ENCODE results near the gene P2RY13.

P2RY13 gene

DNA sequence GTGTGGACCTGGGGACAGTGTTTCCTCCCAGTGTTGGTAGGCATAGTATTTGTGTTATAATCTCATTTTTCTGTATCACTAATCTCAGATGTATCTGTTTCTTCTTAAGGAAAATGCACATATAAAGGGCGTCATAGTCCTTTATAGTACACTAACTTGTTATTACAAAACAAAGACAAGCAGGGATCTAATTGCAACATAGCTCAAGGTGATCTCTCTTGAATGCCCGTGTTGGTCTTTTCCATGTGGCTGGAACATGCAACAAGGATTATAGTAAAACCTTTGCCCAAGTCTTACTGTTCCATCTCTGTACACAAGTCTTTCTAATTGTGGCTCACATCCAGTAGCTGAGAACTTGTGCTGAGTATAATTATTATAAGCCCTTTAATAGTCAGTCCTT lies 9.2 kb downstream of the P2RY13 start:
- DNase-seq (no peak), ATAC-seq (no peak)

DNA sequence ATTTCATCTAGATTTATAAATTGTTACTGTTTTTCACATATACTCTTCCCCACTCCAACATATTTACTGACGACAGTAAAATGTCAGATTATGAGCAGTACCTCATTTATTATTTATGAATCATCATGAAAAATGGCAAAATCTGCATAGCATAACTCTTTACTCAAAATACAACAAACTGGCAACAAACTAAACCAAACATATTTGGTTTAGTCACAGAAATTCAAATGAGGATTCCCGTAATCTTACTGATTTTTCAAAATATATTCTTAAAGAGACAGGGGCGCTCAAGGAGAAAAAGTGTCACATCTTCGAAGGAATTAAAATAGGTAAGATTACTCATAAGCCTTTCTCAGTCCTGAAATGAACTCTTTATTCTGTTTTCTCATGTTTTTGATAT lies 9.7 kb downstream of the P2RY13 start:
- ATAC-seq (no peak), DNase-seq (no peak)

DNA sequence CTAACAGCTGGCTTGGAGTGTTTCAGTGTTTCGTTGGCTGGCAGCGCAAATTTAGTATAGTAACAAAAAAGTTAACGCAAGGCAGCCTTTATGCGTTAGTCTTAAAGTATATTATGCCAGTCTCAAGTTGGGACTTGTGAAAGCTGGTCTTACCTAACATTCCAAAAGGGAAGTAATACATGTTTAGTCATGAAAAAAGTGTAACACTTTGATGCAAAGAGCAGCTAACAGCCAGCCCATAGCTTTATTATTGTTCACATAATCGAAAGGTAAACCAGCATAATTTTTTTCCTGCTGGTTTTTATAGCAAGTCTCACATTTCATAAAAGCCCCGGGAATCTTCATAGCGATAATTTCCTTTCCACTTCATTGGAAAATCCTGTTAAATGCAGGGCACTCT lies 10.4 kb downstream of the P2RY13 start:
- DNase-seq (no peak), ATAC-seq (no peak)

DNA sequence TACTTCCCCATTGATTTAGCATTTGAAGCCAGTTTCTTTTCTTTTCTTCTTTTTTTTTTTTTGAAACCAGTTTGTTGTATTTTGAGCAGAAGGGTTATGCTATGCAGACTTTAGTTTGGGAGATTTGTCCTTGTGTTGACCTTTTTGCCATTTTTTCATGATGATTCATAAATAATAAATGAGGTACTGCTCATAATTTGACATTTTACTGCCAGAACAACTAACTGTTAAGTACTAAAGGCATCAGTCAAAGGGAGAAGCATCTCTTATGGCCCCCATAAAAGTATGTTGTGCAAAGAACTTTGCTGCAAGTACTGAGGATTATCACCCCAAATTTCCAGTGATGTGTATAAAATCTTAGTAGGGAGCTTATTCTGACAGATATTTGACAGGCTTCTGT lies 11.0 kb downstream of the P2RY13 start:
- ATAC-seq: no peak
- no peak for DNase-seq

DNA sequence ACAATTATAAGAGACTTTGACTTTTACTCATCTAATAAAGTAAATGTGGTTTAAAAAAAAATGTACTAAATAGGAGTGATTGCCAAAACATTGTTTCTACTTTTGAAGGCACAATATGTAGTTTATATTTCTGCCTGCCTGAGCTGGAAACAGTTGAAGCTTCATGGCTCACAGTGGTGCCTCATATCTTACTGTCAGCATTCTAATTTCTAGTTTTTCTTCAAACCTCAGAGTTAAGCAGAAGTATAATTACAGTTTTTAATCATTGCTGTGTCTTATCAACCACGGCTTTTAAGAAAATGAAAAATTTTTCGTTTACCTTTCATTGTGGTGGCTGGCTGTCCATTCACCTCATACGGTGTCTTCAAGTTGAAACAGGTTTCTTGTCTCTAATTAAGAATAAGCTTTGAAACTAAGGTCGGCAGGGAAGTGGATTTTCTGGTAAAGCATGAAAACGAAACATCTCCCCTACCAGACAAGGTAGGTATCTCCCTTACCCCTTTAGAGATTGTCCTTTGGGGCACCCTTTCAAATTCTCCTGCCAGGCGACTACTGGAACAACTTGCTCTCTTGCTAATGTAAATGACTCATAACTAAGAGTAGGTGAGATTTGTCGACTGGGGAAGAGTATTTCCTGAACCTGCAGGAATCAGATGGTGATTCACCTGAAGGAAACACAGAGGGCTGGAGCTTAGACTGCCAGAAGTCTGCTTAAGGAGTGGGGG lies 12.9 kb downstream of the P2RY13 start, which contains the start of gene GPR87:
Gene GPR87, minus strand, starts transcription at position 554 of the 725 bp plus-strand sequence. CDS start 16,720 bp downstream, outside the sequence.
- peak; percentile 10 for DNase-seq

DNA sequence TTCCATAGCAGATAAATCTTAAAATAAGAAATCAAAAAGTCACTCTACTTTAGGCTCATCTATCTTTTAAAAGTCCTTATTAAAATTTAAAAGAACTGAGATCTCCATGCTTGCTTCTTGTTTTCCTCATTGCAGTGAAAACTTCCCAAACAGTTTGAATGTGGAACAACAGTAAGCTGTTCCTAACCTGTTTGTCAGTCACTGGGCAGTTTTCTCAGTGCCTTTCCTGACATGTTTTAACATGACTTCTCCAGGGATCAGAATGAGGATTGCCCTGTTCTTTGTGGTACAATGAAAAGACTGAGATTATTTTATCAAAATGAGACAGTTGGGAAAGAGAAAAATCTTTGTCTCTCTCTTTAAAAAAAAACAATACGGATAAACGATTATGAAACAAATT lies 13.5 kb downstream of the P2RY13 start:
- no peak for DNase-seq
- no peak for ATAC-seq

More for the DNA sequence above, 12.9 kb downstream of the P2RY13 start, which contains the start of gene GPR87:
- peak; percentile 85 for ATAC-seq

DNA sequence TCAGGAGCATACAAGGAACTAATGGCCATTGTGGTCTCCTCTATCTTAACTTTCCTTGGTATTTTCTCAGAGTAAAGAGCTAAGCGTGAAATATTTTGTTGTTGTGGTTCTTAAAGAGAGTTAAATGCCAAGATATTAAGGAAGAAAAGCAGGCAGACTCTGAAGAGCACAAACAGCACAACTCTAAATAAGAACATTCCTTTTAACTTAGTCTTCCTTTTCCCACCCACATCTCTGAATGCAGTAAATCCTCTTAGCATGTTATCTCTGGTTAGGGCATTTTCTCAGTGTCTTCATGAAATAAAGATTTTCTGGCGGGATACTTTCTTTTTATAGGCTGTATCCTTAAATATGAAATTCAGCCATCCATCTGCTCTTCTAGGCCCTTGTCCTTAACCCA lies 14.2 kb downstream of the P2RY13 start:
- no peak for ATAC-seq

DNA sequence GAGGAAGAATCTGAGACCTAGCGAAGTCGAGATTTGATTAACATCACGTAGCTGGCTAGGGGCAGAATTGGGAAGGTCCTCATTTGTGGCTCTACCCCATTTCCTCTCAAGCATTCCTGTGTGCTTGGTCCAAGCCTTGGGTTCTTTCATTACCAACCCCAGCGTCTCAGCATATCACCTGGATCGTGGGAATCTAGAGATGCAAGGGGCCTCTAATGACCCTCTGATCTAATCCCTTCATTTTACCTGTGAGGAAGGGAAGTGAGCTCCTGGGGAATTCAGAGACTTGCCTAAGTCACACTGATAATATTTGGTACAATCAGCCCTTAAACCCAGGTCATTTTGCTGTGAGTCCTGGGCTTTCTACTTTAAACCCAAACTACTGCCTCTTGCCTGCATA lies 14.8 kb downstream of the P2RY13 start:
- DNase-seq (no peak), ATAC-seq (no peak)

More for the DNA sequence above, 14.2 kb downstream of the P2RY13 start:
- DNase-seq: no peak

DNA sequence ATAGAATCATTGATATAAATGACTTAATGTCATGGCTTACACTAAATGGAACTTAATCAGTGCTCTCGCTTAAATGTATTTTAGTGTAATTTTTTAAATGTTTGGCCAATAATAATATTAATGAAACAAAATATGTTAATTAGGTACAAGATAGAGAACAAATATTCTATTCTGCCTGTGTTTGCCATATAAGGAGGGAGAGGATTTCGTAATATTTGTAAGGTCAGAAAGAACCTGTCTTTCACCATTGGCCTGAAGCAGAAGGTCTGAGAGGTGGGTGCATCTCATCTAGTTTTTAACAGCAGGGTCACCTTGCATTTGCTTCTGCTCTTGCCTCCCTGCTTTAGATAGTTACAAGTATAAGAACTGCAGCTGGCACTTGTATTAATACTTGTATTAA lies 15.2 kb downstream of the P2RY13 start:
- no peak for ATAC-seq
- DNase-seq: no peak

DNA sequence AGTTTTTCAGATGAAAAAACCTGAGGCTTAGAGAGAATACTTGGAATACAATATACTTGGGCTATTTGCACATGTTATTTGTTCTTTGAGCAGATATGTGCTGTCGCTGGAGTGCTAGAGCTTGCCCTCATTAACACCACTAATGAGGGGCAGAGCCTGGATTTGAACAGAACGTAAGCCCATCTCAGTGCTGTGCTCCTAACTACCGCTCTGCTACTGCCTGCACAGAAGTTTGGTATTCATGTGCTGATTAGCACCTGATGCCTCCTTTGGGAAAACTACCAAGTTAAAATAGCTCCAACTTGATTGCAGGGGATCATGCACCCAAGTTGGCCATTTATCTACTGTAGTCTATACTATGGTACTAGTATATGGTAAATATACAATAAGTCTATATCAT lies 16.4 kb downstream of the P2RY13 start:
- DNase-seq (no peak), ATAC-seq (no peak)

DNA sequence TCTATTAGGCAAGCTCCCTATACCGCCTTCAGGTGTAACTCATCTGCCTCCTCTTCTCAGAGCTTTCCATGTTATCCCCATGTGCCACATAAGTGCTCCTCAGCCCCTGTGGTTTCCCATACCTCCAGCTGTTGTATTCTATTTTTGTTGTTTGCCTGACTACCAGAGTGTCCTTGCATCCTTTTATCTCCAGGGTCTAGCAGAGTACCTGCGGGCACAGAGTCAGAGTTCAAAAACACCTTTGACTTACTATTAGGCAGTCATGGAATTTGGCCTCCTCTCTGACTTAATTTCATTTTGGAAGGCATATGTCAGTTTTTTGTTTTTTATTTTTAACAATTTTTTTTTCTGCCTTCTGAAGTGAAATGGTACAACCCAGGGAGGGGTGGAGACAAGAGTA lies 19.8 kb downstream of the P2RY13 start:
- DNase-seq (no peak), ATAC-seq (no peak)

DNA sequence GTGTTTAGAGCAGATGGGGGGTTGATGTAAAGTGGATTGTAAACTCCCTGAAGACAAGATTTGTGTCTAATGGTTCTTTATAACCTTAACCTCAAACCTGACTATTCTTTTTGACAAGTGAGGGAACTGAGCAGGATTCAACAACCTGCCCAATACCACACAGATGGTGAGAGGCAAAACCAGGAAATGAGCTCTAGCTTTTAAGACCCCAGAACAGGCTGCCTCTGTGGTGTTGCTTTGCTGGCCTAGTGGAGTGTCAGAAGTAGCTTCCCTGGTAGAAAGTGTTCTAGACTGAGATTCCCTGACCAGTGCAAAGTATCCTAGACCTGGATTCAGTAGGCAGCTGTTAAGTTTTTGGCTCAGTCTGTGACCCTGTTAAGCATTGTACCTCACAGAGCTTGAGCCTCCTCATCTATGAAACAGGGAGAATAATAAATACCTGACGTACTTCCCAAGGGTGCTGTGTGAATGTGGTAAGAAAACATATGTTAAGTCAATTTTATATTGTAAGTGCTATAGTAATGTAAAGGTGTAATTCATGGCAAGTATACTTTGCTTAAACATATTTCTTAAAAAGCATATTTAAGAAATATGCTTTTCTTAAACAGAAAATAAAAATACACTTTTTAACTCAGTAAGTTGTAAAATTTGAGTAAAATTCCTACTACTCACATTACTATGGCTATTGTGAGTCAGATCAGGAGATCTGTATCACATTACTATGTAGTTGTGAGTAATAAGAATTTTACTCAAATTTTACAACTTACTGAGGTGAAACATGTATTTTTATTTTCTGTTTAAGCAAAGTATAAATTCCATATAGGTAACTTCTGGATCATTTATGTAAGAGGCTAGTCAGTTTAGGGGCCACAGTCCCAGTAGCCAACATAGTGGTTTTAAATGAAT lies 21.5 kb downstream of the P2RY13 start:
- no peak for ATAC-seq

DNA sequence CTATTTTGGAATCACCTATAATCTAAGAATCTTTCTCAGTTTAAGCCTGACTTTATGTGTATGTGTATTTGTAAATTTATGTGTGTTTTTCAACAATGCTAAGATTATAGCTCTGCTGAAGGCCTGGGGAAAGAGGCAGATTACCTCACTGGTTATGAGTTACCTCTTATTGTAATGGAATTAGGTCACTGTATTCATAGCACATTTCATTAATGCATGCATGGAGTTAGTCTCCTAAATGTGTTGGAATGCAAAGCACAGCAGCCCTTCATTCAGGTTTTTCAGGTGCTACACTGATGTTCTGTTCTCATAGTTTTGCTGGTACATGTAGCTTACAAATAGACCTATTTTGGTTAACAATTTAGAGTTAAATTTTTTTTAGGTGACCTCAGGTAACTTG lies 22.2 kb downstream of the P2RY13 start:
- DNase-seq (no peak), ATAC-seq (no peak)

More for the DNA sequence above, 21.5 kb downstream of the P2RY13 start:
- no peak for DNase-seq

DNA sequence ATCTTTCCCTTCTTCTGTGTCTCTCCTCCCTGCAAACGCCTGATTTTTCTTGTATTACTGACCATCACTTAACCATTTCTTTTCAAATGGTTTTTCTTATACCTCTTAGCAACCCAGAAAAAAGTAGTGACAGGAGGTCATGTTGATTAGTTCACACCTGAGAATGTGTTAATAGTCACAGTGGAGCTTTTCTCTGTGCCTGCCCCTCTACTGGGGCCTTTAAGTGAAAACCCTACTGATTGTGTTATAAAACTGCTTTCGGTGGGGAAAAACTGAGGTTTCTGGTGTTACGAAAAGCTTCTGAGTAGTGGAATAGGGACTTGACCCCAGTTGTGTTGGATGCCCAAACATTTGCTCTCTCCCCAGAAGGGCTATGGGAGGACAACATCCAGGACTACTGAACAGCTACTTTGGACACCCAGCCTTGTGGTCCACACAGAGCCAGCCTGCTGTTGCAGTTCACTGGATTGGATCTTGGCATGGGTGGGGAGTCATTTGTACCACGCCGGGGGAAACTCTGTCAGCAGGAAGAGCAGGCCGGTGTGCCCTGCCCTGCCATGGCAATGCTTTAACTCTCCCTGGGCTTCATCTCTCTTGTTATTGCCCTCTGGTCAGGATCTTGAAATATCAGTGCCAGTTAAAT lies 23.1 kb downstream of the P2RY13 start:
- peak; percentile 5 for ATAC-seq
- no peak for DNase-seq

DNA sequence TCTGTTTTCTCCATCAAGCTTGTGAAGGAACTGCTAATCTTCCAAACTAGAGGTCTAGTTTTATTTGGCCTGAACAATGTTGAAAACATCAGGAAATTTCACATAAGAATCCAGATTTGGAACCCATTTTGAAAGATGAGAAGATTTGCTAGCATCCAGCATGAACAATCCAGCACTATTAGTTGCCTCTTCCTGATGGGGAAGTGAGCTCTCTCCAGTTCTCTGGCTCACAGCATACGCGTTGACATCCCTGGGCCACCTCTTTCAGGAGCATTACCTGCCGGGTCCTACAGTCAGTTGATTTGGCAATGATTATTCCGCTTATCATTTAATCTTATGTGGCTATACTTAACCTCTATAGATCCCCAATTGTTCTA lies 23.6 kb downstream of the P2RY13 start:
- no peak for DNase-seq

DNA sequence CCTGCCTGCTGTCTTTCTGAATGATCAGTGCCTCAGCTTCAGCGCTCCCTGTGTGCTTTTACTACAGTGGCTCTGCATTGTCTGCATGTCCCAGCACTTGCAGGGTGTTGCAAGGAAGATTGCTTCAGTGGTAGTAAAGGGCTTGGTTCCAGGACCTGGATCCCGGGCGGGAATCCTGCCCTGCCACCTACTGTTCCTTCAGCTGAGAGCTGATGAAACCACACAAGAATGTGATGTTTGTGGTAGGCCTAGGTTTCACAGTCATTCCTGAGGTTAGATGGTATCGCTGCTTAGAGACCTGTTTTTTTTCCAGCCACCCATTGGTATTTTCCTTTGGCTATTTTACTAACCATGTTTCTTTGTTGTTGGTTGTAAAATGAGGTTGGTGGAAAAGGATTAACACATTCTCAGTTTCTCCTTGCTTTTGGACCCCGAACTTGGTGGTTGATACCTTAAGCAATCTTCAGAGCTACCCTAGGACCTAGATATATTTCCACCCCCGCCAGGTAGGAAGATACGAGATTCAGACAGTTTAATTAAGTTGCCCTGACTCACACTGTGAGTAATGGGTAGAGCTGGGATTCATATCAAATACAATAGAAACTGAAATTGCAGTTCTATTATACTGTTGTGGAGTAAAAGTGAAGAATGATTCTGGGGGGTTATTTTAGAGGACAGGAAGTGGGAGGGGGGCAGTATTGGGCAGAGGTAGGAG lies 24.1 kb downstream of the P2RY13 start:
- ATAC-seq (peak; percentile 86), DNase-seq (peak; percentile 21)

More for the DNA sequence above, 23.6 kb downstream of the P2RY13 start:
- ATAC-seq: no peak

DNA sequence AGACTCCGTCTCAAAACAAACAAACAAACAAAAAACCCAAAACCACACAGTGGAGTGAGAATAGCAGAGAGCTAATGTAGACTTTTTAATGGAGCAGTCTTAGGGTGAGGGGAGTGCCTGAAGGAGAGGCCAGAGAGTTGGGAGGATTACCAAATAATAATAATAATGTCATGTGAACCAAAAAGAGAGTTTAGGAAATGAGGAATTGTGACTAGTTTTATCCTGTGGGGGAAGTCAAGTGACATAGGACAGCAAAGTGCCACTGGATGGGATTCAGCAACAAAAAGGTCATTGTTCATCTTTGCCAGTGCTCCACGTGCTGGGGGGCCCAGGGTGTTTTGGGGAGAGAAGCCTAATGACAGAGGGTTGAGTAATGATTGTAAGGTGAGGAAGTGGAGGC lies 25.6 kb downstream of the P2RY13 start:
- no peak for DNase-seq
- ATAC-seq: no peak

DNA sequence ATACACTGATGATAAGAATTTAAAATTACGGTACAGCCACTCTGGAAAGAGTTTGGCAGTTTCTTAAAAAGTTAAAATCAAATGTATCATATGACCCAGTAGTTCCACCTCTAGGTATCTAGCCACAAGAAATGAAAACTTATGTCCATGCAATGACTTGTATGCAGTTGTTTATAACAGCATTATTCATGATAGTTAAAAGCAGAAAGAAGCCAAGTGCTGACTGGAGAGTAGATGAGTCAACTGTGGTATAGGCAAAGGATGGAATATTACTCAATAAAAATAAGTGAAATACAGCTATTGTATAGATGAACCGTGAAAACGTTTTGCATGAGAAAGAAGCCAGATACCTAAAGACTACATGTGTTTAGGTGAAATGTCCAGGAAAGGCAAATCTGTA lies 27.6 kb downstream of the P2RY13 start:
- DNase-seq (no peak), ATAC-seq (peak; percentile 26)

DNA sequence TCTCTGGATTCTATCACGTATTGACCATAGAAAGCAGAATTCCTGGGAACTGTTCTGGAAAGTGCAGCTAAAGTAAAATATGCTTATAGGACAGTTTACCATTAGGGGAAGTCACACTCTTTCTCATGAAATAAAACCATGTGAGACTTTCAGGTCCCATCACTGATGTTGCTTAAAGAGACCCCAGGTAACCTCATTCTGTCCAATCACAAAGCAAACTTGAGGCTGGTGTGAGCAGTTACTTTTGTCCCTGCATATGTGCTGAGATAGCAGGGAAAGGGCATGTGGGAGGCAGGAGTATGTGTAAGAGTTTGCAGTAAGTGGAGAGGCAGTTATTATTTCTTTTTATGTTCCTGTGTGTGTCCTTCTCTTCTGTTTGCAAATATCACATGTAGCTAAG lies 28.8 kb downstream of the P2RY13 start:
- no peak for DNase-seq
- ATAC-seq: no peak

DNA sequence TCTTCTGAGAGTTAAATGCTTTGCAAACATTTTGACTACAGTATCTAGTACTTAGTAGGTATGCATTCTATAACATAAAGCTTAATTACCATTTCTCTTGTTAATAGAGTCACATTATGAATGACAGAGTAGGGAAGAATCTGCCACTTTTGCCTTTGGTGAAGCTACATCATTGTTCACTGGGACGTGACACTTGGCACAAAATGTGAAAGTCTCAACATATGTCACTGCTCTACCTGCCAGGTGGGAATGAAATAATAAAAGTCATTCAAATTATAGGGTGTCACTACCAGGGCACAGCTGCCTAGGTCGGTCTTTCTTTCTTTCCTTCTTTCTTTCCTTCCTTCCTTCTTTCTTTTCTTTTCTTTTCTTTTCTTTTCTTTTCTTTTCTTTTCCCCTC lies 30.3 kb downstream of the P2RY13 start:
- ATAC-seq (no peak), DNase-seq (no peak)

DNA sequence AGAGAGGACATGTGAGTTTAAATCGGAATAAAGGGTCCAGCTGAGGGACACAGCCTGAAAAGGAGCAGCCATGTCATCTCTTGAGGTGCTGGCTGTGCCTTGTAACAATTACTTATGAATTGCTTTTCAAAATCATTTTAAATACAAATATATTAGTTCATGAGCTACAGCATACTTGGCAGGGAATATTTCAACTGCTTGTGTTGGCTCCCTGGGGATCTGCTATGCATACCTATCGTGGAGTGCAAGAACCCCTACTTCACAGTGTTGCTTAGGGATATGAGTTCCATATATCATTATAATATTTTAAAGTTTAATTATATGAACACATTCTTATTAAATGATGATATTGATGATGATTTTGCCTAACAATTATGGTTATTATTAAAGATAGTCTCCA lies 31.9 kb downstream of the P2RY13 start:
- DNase-seq: no peak
- ATAC-seq: no peak

DNA sequence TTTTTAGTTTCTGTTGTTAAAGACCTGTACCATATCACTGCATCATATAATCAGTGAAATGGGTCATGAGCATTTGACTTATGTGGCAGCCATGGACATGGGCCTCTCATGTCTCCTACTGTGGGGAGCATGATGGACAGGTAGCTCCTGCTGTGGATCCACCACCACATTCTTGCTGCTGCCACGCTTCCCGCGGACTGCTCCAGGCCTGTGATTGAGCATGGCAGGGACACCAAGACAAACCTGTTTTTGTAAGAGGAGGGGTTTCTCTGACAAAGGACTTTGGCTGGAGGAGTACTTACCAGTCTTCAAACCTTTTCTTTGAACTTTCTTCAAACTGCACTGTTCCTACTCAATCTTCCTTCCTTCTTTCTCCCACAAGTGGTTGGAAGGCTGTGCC lies 33.1 kb downstream of the P2RY13 start:
- DNase-seq (no peak), ATAC-seq (no peak)
